ENCODE measurements around the gene SND1.

The SND1 gene

DNA sequence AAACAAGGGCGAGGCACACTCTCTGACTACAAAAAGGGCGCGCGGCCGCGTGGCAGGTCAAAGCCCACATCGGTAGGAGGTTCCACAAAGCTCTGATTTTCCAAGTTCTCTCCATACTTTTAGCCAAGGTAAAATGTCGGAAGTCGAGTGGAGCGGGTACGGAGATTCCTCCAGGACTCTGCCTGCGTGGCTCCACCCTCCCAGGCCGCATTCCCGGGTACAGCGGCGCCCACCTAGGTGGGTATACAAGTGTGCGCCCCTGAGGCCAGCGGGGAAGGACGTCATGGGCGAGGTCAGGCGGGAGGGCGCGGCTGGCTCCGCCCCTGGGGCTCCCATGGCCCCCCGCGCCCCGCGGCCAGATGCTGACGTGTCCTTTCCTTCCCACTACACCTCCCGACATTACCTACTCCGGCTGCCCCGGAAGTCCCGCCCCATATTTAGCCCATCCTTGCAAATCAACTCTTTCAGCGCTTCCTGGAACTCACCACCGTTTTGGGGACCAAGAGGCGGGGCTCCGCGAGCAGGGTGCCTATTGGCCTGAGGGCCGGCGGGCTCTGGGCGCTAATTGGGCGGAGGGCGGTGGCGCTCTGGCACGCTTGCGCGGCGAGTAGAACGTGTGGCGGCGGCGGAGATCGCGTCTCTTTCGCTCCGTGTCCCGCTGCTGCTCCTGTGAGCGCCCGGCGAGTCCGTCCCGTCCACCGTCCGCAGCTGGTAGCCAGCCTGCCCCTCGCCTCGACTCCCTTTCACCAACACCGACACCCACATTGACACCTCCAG is at the start of gene SND1:
Gene SND1, plus strand, starts transcription at position 639 of the 777 bp plus-strand sequence. CDS start 180 bp downstream, outside the sequence.
- H3K4me3 ChIP-seq (replicated peaks; ENCODE audit: low read depth, low read length) = peak within 1 kb of the TSS; percentile 99
- DNase-seq (ENCODE audit: extremely low read depth, insufficient read length) = peak; percentile 98
- TF ChIP-seq CTCF (IDR thresholded peaks at IDR 0.05; ENCODE audit: insufficient read depth, low read length, poor library complexity, severe bottlenecking) = no peak

GRCh38 chr7:127608446-127608845 is 43.5 kb upstream of the SND1 start:
- TF ChIP-seq CTCF (IDR thresholded peaks at IDR 0.05; ENCODE audit: insufficient read depth, low read length, poor library complexity, severe bottlenecking) = no peak
- 0 out of 2 replicates have a peak, but pooled peaks cover 1% of the 10 kb centered on the region for H3K27me3 ChIP-seq (replicated peaks; ENCODE audit: control insufficient read depth, insufficient read depth, low read length)
- H3K36me3 ChIP-seq (ENCODE audit: control insufficient read depth, insufficient read depth, low read length) = no peaks in the 10 kb centered on the region
- no peak for DNase-seq (ENCODE audit: extremely low read depth, insufficient read length)
- H3K4me3 ChIP-seq (replicated peaks; ENCODE audit: low read depth, low read length) = no peak overlapping the region

More for the DNA sequence above, at the start of gene SND1:
- H3K27me3 ChIP-seq (replicated peaks; ENCODE audit: control insufficient read depth, insufficient read depth, low read length) = no peaks in the 10 kb centered on the region
- peaks cover 4% of the 10 kb centered on the region for H3K36me3 ChIP-seq (ENCODE audit: control insufficient read depth, insufficient read depth, low read length)

- no peaks in the 10 kb centered on the region for H3K36me3 ChIP-seq (ENCODE audit: control insufficient read depth, insufficient read depth, low read length)
- TF ChIP-seq CTCF (IDR thresholded peaks at IDR 0.05; ENCODE audit: insufficient read depth, low read length, poor library complexity, severe bottlenecking) = no peak
- DNase-seq (ENCODE audit: extremely low read depth, insufficient read length) = no peak
- H3K27me3 ChIP-seq (replicated peaks; ENCODE audit: control insufficient read depth, insufficient read depth, low read length) = 0 out of 2 replicates have a peak, but pooled peaks cover 1% of the 10 kb centered on the region
- H3K4me3 ChIP-seq (replicated peaks; ENCODE audit: low read depth, low read length) = no peak overlapping the region
Observed at GRCh38 chr7:127609297-127609696, 42.7 kb upstream of the SND1 start.

GRCh38 chr7:127612263-127612662 is 39.7 kb upstream of the SND1 start:
- TF ChIP-seq CTCF (IDR thresholded peaks at IDR 0.05; ENCODE audit: insufficient read depth, low read length, poor library complexity, severe bottlenecking) = no peak
- DNase-seq (ENCODE audit: extremely low read depth, insufficient read length) = no peak
- Histone ChIP-seq H3K36me3 (ENCODE audit: control insufficient read depth, insufficient read depth, low read length) (no peaks in the 10 kb centered on the region), H3K27me3 (replicated peaks; ENCODE audit: control insufficient read depth, insufficient read depth, low read length) (peaks cover 4% of the 10 kb centered on the region; the same call in 1 of the 2 replicates), H3K4me3 (replicated peaks; ENCODE audit: low read depth, low read length) (no peak overlapping the region)

- peaks cover 6% of the 10 kb centered on the region for H3K27me3 ChIP-seq (replicated peaks; ENCODE audit: control insufficient read depth, insufficient read depth, low read length)
- no peak overlapping the region for H3K4me3 ChIP-seq (replicated peaks; ENCODE audit: low read depth, low read length)
- no peak for TF ChIP-seq CTCF (IDR thresholded peaks at IDR 0.05; ENCODE audit: insufficient read depth, low read length, poor library complexity, severe bottlenecking)
- no peak for DNase-seq (ENCODE audit: extremely low read depth, insufficient read length)
- H3K36me3 ChIP-seq (ENCODE audit: control insufficient read depth, insufficient read depth, low read length) = no peaks in the 10 kb centered on the region
Observed at GRCh38 chr7:127616724-127617123, 35.3 kb upstream of the SND1 start.
